IMR-90 (cell line): ENCODE results near the gene SPDYE4. TPM values are rescaled to one million over a fixed set of nuclear protein-coding genes. Genes with fewer than 3 reads are reported as not detected.
"Not testable (repeated sequence)": the region's sequence is repeated elsewhere in the genome, so short reads cannot be mapped to it uniquely, and the experiment has no call there.

ENCODE experiments used
- ATAC-seq: fragments of 200-7000 bp; cut with Tn5 transposase; 2 replicates; pipeline ENCODE4 v1.9.1; 2020; ENCODE audit warnings: low read depth, mild to moderate bottlenecking, moderate library complexity
- BruUV-seq: library from RNA; stranded (reverse); fragments of 400-500 nt; replicated peaks from 2 replicates; lab custom pipeline; 2021; lab: Mats Ljungman, UMichigan
- CTCF ChIA-PET: fragments of 300-600 bp; formaldehyde crosslinking; extraction: SDS; loops from one replicate; lab custom pipeline; 2021; ENCODE audit warnings: antibody characterized with exemption; lab: Yijun Ruan, JAX
- POLR2A ChIA-PET: fragments of 300-600 bp; sonication (Branson Sonifier 250); formaldehyde crosslinking; loops from one replicate; lab custom pipeline; 2022; ENCODE audit warnings: antibody characterized with exemption; ENCODE audit not compliant: unreplicated experiment; lab: Charles Lee
- DNase-seq: peaks from one replicate; pipeline ENCODE4 v3.0.0; 2013
- H2AFZ ChIP-seq: replicated peaks from 2 replicates; pipeline ENCODE3; 2013; ENCODE audit warnings: low read length, mild to moderate bottlenecking; ENCODE audit not compliant: poor library complexity
- H2AK5ac ChIP-seq: 2 replicates; pipeline ENCODE4 v1.6.1; 2013; ENCODE audit warnings: low read depth, low read length, inconsistent platforms
- H2AK9ac ChIP-seq: replicated peaks from 2 replicates; pipeline ENCODE3; 2013; ENCODE audit warnings: mild to moderate bottlenecking, low read depth, low read length, moderate library complexity; ENCODE audit not compliant: poor library complexity
- H2BK120ac ChIP-seq: 2 replicates; pipeline ENCODE4 v1.6.1; 2013; ENCODE audit warnings: low read depth, low read length, inconsistent platforms
- H2BK15ac ChIP-seq: 3 replicates; pipeline ENCODE4 v1.6.1; 2013; ENCODE audit warnings: low read depth, low read length, inconsistent platforms
- H2BK20ac ChIP-seq: 2 replicates; pipeline ENCODE4 v1.6.1; 2013; ENCODE audit warnings: low read depth, mild to moderate bottlenecking, inconsistent platforms, low read length, moderate library complexity
- H2BK5ac ChIP-seq: 2 replicates; pipeline ENCODE4 v1.6.1; 2013; ENCODE audit warnings: mild to moderate bottlenecking, low read depth, low read length, inconsistent platforms; ENCODE audit not compliant: poor library complexity, severe bottlenecking
- H3K14ac ChIP-seq: replicated peaks from 2 replicates; pipeline ENCODE4 v1.6.1; 2013; ENCODE audit warnings: low read depth, low read length, inconsistent platforms
- H3K18ac ChIP-seq: 2 replicates; pipeline ENCODE4 v1.6.1; 2013; ENCODE audit warnings: low read depth, low read length, control low read depth
- H3K23ac ChIP-seq: 2 replicates; pipeline ENCODE4 v1.6.1; 2013; ENCODE audit warnings: low read depth, low read length, inconsistent platforms
- H3K27ac ChIP-seq: 2 replicates; pipeline ENCODE4 v1.5.1; 2013; ENCODE audit warnings: mild to moderate bottlenecking, control low read depth, low read length; ENCODE audit not compliant: insufficient read depth
- H3K27me3 ChIP-seq: 2 replicates; pipeline ENCODE4 v1.6.1; 2013; ENCODE audit warnings: low read length; ENCODE audit not compliant: control insufficient read depth, insufficient read depth
- H3K36me3 ChIP-seq: 2 replicates; pipeline ENCODE4 v1.6.1; 2013; ENCODE audit warnings: low read length, mixed read lengths; ENCODE audit not compliant: control insufficient read depth, insufficient read depth
- H3K4ac ChIP-seq: 2 replicates; pipeline ENCODE4 v1.6.1; 2013; ENCODE audit warnings: low read depth, low read length, inconsistent platforms
- H3K4me1 ChIP-seq: 2 replicates; pipeline ENCODE4 v1.6.1; 2013; ENCODE audit warnings: low read length, mixed read lengths; ENCODE audit not compliant: control insufficient read depth, insufficient read depth
- H3K4me2 ChIP-seq: 2 replicates; pipeline ENCODE4 v1.6.1; 2013; ENCODE audit warnings: low read depth, mild to moderate bottlenecking, control low read depth, low read length, moderate library complexity
- H3K4me3 ChIP-seq: 2 replicates; pipeline ENCODE4 v1.5.1; 2013; ENCODE audit warnings: low read depth, mild to moderate bottlenecking, control low read depth, low read length, moderate library complexity; ENCODE audit not compliant: insufficient read depth
- H3K56ac ChIP-seq: 2 replicates; pipeline ENCODE4 v1.6.1; 2013; ENCODE audit warnings: low read length, inconsistent platforms; ENCODE audit not compliant: insufficient read depth; ENCODE audit errors: extremely low read depth
- H3K79me1 ChIP-seq, 2 experiments: 2 replicates each; pipeline ENCODE4 v1.6.1; 2013; ENCODE audit warnings: low read length in 2 of 2, inconsistent platforms in 1 of 2, low read depth in 1 of 2
- H3K9ac ChIP-seq: 2 replicates; pipeline ENCODE4 v1.6.1; 2013; ENCODE audit warnings: low read depth, low read length, control low read depth
- H3K9me1 ChIP-seq: 2 replicates; pipeline ENCODE4 v1.6.1; 2013; ENCODE audit warnings: low read length, inconsistent platforms; ENCODE audit not compliant: insufficient read depth
- H3K9me3 ChIP-seq: 2 replicates; pipeline ENCODE4 v1.6.1; 2013; ENCODE audit warnings: low read length; ENCODE audit not compliant: control insufficient read depth, insufficient read depth
- H4K20me1 ChIP-seq: 2 replicates; pipeline ENCODE4 v1.6.1; 2013; ENCODE audit warnings: low read length, inconsistent platforms; ENCODE audit not compliant: insufficient read depth
- H4K5ac ChIP-seq: 2 replicates; pipeline ENCODE4 v1.6.1; 2013; ENCODE audit warnings: mild to moderate bottlenecking, low read depth, low read length, control low read depth
- H4K8ac ChIP-seq, 2 experiments: 2 replicates each; pipeline ENCODE4 v1.6.1; 2013; ENCODE audit warnings: low read depth in 2 of 2, low read length in 2 of 2, control low read depth in 1 of 2, inconsistent platforms in 1 of 2
- H4K91ac ChIP-seq: 2 replicates; pipeline ENCODE4 v1.6.1; 2013; ENCODE audit warnings: low read depth, low read length, inconsistent platforms; ENCODE audit not compliant: insufficient read depth
- WGBS, 2 experiments: methylation state at CpG; one replicate each; pipeline versions ENCODE4 v1.1.5 to v1.1.7; 2013; ENCODE audit warnings: missing lambda C conversion rate in 2 of 2; ENCODE audit not compliant: insufficient read length in 1 of 2; ENCODE audit errors: extremely low coverage in 2 of 2; 5-methylcytosine and 5-hydroxymethylcytosine counted together
- dilution Hi-C: fragments of 300-500 bp; cut with HindIII; formaldehyde crosslinking; loops from one replicate; pipeline ENCODE4 v1.14.3; 2018; ENCODE audit warnings: low sequenced_read_pairs; ENCODE audit not compliant: unreplicated experiment
- in situ Hi-C: fragments of 300-500 bp; cut with MboI; formaldehyde crosslinking; loops from 3 replicates; pipeline ENCODE4 v1.14.3; 2019; ENCODE audit warnings: low sequenced_read_pairs, inconsistent platforms, mixed read lengths
- intact Hi-C: fragments of 100-400 bp; cut with micrococcal nuclease; formaldehyde crosslinking; loops from 2 replicates; pipeline ENCODE4 v1.10.0; 2022
- polyA plus RNA-seq, 3 experiments: library from polyadenylated mRNA; depleted of rRNA; stranded (reverse); fragments of >200 nt; gene quantifications; 2 replicates each; pipeline ENCODE4 v1.2.3, GENCODE V29; 2012; ENCODE audit warnings: low replicate concordance in 1 of 3
- total RNA-seq: library from RNA; depleted of rRNA; stranded (reverse); fragments of >200 nt; gene quantifications from 2 replicates; pipeline ENCODE4 v1.2.3, GENCODE V29; 2012

SPDYE4 gene
- total and polyA plus RNA-seq, 2 of the 4 experiments (the other 2 are of a cell fraction) = not detected

DNA sequence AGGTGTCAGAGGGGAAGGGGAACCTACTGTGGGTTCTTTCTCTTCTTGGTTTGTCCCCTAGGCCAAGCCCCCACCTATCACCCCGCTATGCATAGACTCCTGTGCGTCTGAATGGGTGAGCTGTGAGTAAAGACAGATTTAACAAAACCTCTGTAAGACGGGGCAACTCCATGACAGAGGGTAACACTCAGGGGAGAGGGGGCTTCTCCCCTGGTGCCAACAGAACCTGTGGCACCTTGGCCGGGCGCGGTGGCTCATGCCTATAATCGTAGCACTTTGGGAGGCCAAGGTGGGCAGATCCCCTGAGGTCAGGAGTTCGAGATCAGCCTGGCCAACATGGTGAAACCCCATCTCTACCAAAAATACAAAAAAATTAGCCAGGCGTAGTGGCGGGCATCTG, 47.0 kb upstream of the SPDYE4 start:
- H3K27ac ChIP-seq, H3K4me1 ChIP-seq, H3K4me3 ChIP-seq, H2AK9ac ChIP-seq, dilution Hi-C loops, POLR2A ChIA-PET, H3K36me3 ChIP-seq, H3K9me1 ChIP-seq, H3K9me3 ChIP-seq, in situ Hi-C loops, H3K18ac ChIP-seq, H4K8ac ChIP-seq, BruUV-seq, H3K27me3 ChIP-seq, H3K14ac ChIP-seq, H4K20me1 ChIP-seq, intact Hi-C loops, H2BK120ac ChIP-seq, H4K5ac ChIP-seq, H3K4me2 ChIP-seq, H3K23ac ChIP-seq, H2AFZ ChIP-seq, DNase-seq, H2BK5ac ChIP-seq, H3K4ac ChIP-seq, H3K9ac ChIP-seq, H4K91ac ChIP-seq, H2AK5ac ChIP-seq, H2BK15ac ChIP-seq, CTCF ChIA-PET, ATAC-seq, H3K56ac ChIP-seq, H2BK20ac ChIP-seq, H3K79me1 ChIP-seq: not testable (repeated sequence)
- WGBS, 2 experiments = no CpG with 5 or more reads among the region's 10 CpGs
